ENCODE results near the gene CCDC86.

The CCDC86 gene

DNA sequence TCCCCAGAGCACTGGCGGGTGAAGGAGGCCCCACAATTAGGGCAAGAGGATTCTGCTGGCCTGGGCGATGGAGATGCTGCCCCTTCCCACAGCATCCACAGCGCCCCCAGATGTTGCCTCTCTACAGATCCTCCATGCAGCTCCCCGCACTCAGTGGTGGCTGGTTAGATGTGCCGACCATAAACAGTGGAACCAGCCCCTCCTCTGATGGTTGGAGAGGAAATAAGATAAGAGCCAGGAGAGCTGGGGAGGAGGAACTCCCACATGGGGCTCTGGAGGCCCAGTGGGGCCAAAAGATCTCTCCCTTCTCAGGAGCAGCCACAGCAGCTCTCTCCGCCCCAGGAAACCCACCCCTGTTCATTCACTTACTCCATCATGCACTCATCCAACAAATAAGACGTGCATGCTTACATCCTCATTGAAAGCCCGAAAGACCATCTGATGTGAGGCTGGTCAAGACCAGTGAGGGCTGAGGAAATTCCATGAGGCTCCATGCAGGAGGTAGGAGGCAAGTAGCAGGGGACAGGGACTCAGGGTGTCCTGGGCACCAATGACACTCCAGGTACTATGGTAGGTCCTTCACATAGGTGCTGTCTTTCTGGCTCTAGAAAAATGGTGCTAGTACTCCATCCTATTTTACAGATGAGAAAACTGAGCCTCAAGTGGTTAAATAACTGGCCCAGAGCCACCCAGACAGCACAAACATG is 12.4 kb downstream of the CCDC86 start:
- no peak for DNase-seq

DNA sequence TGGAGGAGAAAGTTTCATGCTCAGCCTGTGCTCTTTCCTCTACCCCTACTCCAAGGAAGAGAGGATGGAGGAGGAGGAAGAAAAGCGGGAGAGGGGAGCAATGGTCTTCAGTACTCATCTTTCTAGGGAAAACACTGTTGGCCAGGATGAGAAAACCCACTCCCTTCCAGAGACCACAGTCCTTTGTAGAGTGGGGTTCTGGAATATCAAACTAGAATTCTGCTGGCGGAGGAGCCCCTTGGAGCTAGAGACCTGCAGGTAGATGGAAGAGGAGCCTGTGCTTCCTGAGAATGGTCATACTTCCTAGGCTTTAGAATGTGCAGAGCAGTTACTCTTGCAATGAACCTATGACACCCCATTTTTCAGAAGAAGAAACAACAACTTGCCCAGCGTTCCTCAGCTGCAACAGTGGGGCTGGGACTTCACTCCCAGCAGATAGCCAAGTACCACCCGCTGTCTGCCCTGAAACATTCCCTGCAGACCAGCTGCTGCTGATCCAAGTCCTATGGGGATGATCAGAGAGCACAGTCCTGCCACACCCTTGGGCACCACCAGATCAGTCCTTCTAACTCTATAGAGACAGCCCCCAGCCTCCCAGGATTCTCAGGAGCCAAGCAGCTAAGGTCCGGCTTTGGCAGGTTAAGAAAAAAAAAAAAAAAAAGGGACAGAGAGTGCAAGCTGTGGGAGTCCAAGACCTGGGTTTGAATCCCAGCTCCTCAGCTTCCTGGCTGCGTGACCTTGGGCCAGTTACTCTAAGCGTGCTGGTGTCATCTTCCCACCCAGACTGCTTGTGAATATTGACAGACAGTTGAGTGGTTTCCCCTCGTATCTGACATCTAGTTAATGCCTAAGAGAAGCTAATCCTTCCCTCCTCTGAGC is 13.2 kb downstream of the CCDC86 start:
- no peak for DNase-seq

DNA sequence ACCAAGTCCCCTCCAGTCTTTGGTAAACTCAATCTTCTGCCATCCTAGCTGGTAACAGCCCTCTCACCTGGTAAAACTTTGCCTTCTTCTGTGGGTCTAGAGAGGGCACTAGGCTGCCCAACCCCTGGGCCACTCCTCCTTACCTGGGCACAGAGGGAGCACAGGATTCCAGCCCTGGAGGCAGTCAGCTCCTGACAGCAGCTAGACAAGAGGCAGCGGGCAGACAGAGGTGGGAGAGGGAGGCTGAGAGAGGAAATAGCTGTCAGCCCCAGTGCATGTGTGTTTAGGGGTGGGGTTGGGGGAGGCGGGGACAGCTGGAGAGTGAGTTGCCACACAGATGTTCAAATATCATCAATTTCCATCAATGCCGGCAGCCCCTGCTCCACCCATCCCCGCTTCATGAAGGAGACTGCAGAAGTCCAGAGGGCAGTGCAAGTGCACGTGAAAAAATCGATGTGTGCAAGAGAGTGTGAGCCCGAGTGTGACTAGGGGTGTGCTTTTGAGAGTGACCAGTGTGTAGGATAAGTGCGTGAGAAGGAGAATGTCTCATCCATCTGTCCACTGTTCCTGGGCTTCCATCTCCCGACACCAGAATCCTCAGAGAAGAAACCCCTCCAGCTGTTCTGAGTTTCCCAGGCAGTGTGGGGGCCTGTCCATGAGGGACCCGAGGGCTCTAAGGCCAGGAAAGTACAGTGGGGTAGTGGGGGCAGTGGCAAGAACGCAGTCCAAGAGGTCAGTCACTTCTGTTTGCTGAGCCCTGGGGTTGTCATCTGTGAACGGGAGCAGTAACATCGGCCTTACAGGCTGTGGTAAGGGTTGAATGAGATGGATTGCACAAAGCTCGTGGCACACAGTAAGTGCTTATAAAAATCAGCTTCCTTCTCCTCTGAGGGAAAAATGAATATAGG is 14.1 kb downstream of the CCDC86 start, which contains the start of gene PTGDR2:
TSS of gene PTGDR2 (minus strand) at position 225 of the 908 bp plus-strand sequence. CDS start 2,228 bp downstream, outside the sequence.
- no peak for DNase-seq

DNA sequence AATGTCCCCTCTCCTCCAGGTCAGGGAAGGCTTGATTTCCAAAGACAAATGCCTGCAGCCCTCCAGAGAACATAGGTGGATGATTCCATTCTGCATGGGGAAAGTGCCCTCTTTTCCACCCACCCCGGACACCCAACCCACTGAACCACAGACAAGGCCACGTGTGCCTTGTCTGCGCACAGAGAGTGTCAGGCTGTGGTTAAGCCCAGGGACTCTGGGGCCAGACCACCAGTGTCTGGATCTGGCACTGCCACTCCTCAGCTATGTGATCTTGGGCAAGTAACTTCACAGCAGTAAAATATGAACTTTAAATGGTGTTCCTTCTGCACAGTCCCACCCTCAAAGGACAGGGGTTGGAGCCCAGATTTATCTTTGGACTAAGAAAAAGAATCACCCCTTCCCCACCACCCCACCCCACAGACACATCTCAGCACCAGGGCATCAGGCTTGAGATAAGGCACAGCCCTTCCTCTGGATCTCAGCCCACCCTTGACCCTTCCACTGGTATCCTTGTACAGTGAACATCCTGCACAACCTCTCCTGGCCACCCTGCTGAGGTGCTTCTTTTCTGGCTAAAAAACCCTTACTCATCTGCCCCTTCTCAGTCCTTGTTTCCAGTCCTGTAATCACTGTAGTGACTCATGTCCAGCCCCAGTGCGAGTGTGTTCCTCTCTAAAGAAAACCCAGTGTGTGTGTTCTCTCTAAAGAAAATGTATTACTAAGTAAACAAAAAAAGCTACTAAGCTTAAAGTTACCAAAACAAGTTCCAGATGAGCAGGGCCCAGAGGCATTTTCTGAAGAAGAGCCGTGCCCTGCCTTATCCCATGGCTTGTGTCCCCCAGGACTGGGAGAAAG is 15.7 kb downstream of the CCDC86 start:
- DNase-seq = no peak

DNA sequence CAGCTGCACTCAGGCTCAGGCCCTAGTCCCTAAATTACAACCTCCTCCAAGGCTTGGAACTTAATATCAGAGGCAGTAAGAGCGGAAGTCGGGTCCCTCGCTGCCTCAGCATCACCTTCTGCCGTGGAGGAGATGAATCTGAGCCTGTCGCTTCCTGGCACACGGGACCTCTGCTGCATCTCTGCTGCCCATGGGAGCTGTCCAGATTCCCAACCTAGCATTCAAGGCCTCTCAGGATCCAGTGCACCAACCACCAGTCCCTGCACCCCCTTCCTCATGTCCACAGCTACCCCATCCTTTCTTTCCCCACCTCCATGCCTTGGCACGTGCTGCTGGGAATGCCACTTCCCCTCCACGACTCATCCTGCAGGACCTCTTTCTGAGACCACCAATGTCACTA is 16.3 kb downstream of the CCDC86 start:
- DNase-seq = no peak

DNA sequence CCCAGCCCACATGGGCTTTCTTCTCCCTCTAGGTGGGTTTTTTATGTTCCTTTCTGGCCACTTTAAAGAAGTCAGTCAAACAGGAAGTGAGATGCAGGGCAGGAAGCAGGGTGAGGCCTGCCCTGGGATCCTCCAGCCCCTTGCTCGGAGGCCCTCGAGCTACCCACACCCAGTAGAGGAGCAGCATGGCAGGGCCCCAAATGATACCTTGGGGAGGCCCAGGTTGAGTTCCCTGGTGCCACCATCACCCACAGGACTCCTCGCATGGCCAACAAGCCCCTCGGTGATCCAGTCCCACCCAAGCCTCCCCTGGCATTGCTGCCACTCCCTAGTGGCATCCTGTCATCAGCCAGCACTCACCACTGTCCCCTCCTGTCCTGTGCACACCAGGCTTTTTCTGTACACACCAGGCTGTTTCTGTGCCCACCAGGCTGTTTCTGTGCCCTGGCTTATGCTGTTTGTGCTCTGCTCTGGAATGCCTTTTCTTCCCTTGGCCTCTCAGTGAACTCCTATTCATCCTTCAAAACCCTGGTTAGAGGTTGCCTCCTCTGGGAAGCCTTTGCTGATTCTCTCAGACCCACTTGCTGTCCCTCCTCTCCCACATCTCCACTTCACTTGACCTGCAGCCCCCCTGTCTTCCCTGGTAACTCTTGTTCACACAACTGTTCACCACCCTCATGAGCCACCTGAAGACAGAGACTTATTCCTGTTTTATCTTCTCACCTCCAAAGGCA is 17.0 kb downstream of the CCDC86 start:
- DNase-seq = no peak

DNA sequence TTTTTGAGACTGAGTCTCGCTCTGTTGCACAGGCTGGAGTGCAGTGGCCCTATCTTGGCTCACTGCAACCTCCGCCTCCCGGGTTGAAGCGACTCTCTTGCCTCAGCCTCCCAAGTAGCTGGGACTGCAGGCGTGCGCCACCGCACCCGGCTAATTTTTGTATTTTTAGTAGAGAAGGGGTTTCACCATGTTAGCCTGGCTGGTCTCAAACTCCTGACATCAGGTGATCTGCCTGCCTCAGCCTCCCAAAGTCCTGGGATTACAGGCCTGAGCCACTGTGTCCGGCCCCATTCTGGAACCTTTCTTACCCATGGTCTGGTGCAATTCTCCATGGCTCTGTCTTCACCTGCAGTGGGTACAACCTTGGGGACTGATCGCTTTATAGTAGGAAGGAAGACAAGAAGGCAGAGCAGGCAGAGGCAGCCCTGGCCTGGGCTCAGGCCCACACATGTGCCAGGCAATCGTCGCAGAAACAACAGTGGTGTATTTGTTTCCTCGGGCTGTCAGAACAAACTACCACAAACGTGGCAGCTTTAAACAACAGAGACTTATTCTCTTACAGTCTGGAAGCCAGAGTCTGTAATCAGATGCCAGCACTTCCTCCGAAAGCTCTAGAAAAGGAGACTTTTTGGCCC is 17.8 kb downstream of the CCDC86 start:
- no peak for DNase-seq

DNA sequence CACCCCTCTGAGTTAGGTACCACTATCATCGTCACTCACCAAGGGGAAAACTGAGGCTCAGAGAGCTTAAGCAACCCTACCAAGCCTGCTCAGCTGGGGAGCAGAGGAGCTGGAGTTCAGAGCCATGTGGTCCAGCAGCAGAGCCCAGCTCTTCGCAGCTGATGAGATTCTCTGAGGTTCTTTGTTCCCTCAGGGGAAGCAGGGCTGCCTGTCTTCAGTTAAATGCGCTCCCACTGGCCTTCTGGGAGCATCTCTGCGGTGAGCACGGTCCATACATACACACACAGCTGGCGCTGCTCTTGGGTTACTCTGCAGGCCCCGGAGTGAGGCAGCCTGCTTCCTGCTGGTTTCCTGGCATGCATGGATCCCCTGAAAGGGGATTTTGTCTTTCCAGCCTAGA is 19.0 kb downstream of the CCDC86 start:
- DNase-seq = no peak

DNA sequence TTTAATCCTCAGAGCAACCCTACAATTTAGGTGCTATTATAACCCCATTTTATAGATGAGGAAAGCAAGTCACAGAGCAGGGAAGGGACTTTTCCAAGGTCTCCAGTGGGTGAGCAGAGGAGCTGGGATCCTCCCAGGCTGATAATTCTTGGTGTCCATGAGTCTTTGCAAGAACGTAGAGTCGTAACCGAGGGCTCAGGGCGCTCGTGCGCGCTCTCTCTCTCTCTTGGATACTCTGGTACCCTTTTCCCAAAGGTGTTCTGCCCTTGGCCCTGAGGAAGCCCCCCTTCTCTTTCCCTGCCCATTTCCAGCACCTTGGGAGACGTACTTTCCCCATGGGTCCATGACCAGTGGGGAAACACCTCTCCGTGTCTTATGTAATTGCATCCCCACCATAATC is 20.3 kb downstream of the CCDC86 start:
- no peak for DNase-seq

DNA sequence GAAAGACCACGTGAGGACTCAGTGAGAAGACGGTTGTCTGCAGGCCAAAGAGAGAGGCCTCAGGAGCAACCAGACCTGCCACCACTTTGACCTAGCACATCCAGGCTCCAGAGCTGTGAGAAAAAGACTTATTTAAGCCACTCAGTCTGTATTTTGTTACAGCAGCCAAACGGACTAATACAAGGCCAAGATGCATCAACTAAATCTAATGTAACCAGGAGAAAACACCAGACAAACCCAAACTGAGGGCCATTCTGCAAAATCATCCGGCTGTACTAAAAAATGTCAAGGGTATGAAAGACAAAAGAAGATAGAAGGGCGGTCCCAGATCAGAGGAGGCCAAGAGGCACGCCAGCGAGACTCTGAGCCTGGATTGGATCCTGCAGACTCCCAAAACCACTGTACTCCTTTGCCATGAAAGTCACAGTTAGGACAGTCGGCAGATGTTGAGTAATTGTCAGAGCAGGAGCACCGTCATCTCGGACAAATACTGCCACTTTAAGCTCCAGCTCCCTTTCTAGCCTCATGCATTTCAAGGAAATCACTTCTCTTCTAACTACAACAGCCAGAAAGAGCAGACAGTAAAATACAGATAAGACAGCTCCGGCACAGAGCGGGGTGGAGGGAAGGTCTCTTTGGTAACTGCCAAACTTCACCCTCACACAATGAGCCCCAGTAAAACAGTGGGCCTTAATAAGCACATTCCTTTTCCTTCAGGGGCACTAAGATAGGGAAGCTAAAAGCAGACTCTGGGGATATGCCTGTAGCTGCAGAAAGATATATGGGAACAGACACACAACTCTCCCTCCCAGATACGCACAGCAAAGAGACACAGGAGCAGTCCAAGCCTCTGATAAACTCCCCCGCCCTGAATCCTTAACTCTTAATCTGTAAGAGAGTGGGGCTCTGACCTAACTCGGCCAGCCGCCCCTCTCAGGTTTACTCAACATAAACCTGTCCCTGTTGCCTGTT is 21.9 kb downstream of the CCDC86 start:
- no peak for DNase-seq

DNA sequence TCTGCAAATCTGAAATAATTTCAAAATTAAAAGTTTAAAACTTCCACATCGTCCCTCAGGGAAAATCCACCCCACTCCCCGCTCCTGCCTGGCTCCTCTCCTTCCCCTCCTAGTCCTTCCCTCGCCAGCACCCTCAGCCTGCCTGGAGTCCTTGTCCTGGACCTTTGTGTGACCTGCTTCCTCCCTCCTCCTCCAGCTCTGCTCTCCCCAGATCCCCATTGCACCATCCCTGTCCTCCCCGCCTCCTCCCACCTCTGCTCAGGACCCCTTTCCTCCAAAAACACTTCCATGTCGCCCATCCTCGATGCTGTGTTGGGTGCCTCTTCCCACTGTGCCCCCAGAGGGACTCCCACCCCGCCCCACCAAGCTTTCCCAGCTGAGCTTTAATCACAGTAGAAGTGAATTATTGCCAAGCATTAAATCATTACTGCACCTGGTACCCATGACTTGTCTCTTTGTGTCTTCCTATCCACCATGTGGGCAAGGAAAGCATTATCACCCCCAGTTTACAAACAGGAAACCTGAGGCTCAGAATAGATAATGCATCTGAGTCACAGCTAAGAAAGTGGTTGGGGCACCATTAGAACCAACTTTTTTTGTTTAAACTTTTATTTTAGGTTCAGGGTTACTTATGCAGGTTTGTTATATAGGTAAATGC is 23.1 kb downstream of the CCDC86 start:
- DNase-seq = no peak

DNA sequence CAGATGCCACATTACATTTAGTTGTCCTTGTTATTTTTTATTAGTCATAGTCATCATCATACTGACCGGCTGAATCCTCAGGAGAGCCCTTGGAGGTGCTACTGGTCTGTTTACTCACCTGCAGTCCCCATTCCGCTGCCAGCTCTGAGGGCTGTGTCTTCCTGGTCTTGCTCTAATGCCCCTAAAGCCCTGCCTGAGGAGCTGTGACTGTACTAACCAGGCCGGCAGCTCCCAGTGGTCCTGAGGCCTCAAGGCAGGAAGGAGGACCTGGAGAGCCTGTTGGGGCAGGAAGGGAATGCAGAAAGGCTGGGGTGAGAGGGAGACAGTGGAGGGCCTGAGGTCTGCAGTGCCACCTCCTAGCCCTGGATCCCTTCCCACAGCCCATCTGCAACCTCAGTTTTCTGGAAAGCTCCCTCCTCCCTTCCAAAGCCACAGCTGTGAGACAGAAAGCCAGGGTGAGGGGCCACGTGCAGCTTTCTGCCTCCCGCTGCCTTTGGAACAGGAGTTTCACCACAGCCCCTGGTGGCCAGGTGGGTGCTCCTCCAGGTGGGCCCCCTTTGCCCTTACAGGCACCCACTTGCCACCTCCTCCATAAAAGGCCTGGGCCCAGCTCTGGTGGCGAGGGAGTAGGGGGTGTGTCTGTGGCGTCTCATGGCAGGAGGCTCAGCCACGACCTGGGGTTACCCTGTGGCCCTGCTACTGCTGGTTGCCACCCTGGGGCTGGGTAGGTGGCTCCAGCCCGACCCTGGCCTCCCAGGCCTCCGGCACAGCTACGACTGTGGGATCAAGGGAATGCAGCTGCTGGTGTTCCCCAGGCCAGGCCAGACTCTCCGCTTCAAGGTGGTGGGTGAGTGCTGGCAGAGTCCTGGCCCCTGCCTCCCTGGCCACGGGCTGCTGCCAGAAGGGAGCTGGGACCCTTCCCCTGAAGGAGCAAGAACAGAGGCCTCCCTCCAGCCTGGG is 25.3 kb downstream of the CCDC86 start, which contains the start of gene ZP1:
TSS of gene ZP1 (plus strand) at position 632 of the 960 bp plus-strand sequence. CDS start at position 652, 20 bp downstream.
- DNase-seq = no peak

DNA sequence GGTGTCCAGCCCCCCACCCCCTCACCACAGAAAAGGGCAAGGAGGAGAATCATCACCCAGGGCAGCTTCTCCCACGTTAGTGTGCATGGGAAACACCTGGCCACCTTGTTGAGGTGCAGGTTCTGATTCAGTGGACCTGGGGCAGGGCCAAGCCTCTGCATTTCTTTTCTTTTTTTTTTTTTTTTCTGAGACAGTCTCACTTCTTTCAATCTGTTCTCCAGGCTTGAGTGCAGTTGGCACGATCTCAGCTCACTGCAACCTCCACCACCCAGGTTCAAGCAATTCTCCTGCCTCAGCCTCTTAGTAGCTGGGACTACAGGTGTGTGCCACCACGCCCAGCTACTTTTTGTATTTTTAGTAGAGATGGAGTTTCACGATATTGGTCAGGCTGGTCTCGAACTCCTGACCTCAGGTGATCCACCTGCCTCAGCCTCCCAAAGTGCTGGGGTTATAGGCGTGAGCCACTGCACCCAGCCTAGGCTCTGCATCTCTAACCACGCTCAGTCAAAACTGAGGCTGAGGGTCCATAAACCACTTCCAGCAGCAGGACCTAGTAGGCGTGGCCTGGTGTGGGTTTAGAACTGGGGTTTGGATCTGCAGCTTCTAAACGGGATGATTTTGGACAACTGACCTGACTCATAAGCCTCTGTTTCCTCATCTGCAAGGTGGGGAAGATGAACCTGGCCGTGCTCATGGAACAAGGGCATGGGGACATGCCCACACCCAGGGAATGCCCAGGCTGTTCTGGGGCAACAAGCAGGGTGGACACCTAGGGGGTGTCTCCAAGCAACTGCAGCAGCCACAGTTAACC is 26.2 kb downstream of the CCDC86 start:
- no peak for DNase-seq

DNA sequence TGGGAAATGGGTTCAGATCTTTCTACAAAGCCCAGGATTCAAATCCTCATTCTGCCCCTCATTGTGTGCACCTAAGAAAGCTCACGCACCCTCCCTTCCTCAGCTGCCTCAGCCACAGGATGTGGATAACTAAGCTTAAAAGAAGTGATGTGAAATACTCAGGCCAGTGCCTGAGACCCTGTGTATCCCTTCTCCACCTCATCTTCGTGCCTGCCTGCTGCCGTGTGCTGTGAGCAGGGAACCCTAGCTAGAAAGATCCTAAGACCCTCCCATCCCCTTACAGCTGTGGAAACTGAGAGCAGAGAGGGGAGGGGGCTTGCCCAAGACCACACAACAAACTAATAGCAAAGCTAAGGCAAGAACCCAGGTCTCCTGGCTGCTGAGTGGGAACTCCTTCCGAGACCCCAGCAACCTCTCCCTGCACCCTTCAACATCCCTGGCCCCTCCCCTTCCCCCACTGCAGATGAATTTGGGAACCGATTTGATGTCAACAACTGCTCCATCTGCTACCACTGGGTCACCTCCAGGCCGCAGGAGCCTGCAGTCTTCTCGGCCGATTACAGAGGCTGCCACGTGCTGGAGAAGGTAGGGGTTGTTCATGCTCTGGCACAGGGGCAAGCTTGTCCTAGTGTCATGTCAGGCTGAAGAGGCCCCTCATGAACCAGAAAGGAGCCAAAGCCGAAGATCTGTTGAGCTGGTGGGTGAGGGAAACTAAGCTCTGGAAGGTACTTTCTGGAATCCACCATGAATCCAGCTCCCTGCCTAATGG is 27.0 kb downstream of the CCDC86 start:
- no peak for DNase-seq

DNA sequence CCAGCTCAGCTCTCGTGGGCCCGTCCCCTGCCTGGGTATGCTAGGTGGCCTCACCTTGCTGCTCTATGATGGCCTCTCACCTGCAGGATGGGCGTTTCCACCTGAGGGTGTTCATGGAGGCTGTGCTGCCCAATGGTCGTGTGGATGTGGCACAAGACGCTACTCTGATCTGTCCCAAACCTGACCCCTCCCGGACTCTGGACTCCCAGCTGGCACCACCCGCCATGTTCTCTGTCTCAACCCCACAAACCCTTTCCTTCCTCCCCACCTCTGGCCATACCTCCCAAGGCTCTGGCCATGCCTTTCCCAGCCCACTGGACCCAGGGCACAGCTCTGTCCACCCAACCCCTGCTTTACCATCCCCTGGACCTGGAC is 27.5 kb downstream of the CCDC86 start:
- DNase-seq = no peak

DNA sequence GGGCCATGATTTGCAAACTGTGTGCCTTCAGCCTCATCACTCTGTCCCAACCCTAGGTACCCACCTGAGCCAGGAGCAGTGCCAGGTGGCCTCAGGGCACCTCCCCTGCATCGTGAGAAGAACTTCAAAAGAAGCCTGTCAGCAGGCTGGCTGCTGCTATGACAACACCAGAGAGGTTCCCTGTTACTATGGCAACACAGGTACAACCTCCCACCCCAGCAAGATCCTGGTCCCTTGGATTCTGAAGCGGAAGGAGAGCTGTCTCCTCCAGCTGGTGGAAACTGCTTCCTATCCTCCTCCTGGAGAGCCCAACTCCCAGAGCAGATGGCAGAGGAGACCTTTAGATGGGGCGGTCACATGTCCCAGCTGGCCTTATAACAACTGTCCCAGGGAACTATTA is 28.4 kb downstream of the CCDC86 start:
- DNase-seq = no peak
